Activated CD4-positive, alpha-beta T cell treated with anti-CD3 and anti-CD28 coated beads, Interleukin-2, amount 10 ng/mL, durations not matched to agents 7 days and 5 days (primary cell): ENCODE data around the gene TOR4A. TPM values are rescaled to one million over a fixed set of nuclear protein-coding genes. Genes with fewer than 3 reads are reported as not detected.
"Not testable (repeated sequence)": the region's sequence is repeated elsewhere in the genome, so short reads cannot be mapped to it uniquely, and the experiment has no call there.

ENCODE experiments used
- CTCF ChIA-PET: fragments of 350-600 bp; sonication (Branson Sonifier 250); formaldehyde crosslinking; loops from one replicate; lab custom pipeline; 2021; ENCODE audit warnings: antibody characterized with exemption; lab: Charles Lee
- POLR2A ChIA-PET: fragments of 350-600 bp; sonication (Branson Sonifier 250); formaldehyde crosslinking; loops from one replicate; lab custom pipeline; 2021; ENCODE audit warnings: antibody characterized with exemption; lab: Charles Lee
- DNase-seq: peaks from one replicate; pipeline ENCODE4 v3.0.0-alpha.2; 2020
- H3K27ac Mint-ChIP-seq: one replicate; pipeline ENCODE4 v1.8.0; 2021; ENCODE audit warnings: mild to moderate bottlenecking, moderate library complexity, mixed read lengths
- H3K27me3 Mint-ChIP-seq: one replicate; pipeline ENCODE4 v1.8.0; 2021; ENCODE audit warnings: mixed read lengths
- H3K36me3 Mint-ChIP-seq: one replicate; pipeline ENCODE4 v1.8.0; 2021; ENCODE audit warnings: low read depth, mixed read lengths
- H3K4me1 Mint-ChIP-seq: one replicate; pipeline ENCODE4 v1.8.0; 2021; ENCODE audit warnings: mixed read lengths
- H3K4me3 Mint-ChIP-seq: one replicate; pipeline ENCODE4 v1.8.0; 2021; ENCODE audit warnings: mild to moderate bottlenecking, moderate library complexity, mixed read lengths
- H3K9me3 Mint-ChIP-seq: one replicate; pipeline ENCODE4 v1.8.0; 2021; ENCODE audit warnings: mixed read lengths
- total RNA-seq, 2 experiments: library from RNA; stranded (reverse); gene quantifications; one replicate each; pipeline ENCODE4 v1.2.3, GENCODE V29; 2021

TOR4A gene
- total RNA-seq, 2 experiments from 2014 or later, result 6.0 to 7.1 TPM

DNA sequence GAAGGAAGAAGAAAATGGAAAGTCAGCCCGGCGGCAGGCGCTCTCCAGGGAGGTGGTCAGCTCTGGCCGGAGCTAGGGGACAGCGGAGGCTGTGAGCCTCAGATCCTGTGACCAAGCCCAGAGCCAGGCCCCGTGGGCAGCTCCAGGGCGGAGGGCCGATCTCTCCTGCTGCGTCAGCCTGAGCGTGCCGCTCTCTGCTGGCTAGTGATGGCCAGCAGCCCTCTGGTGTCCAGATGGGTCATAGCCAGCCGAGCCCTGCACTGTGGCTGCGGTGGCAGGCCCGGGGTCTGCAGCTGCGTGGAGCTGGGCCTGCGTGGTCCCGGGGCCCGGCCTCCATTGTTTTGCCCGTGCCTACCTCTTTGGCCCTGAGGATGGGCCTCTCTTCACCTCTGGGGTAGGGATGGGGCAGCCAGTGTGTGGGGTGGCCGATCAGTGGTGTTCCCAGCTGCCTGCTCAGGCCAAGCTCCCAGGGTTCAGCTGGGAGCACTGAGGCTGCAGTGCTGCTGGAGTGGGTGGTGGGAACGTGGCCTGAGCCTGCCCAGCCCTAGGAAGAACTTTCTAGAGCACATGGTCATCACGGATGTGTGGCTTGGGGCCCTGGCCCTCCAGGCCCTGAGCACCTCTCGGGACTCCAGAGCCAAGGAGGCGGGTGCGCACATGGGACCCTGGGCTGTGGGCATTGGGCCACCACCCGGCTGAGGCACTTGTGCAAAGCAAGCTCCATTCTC lies 41.6 kb downstream of the TOR4A start:
- H3K9me3 Mint-ChIP-seq, result no peaks in the 10 kb centered on the region
- ChIA-PET POLR2A (no interaction called here), CTCF (interaction anchor here (1.2 kb wide), 1 partner anchor 17 kb away, joined by 4 read pairs; the partner anchor contains the start of gene NRARP)
- H3K27me3 Mint-ChIP-seq, result peaks cover 3% of the 10 kb centered on the region
- no peak overlapping the region for H3K4me3 Mint-ChIP-seq
- peaks cover 8% of the 10 kb centered on the region for H3K4me1 Mint-ChIP-seq
- H3K36me3 Mint-ChIP-seq, result no peaks in the 10 kb centered on the region
- no peak for DNase-seq
- no peak overlapping the region for H3K27ac Mint-ChIP-seq

DNA sequence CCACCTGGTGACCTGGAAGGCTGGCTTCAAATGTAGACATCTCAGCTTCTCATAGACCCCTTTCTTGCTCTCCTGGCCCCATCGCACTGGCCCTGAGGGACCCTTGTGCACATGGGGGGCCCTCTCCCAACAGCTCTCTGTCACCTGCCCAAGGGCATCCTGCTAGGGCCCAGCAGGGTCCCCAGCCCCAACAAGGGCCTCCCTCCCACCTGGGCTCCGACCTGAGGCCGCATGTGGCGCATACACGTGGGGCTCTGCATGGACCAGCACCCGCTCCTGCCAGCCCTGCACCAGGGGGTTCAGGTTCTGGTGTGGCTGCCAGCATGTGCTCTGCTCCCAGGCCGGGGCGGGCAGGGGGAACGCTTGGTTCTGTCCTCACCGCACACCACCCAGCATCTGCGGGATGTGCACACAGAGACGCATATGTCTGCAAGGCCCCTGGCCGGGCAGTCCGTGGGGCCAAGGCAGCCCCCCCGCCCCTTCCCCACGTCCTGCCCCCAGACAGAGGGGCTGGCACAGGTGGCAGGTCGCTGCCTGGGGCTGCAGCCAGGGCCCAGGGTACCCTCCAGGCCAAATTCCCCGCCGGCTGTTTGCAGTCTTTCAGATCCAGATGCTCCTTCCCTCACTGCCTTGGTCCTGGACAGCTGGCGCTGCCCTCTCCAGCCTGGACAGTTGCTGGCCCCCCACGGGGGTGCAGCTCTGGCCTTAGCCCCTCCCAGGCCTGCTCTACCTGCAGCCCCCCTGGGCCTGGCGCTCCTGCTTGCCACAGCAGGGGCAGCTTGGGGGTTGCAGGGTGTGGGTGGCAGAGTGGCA lies 42.4 kb downstream of the TOR4A start:
- Mint-ChIP-seq H3K4me3 (no peak overlapping the region), H3K9me3 (no peaks in the 10 kb centered on the region), H3K4me1 (peaks cover 8% of the 10 kb centered on the region), H3K27me3 (peaks cover 3% of the 10 kb centered on the region), H3K27ac (peak overlapping the region; percentile 83), H3K36me3 (no peaks in the 10 kb centered on the region)
- ChIA-PET CTCF (no interaction called here), POLR2A (no interaction called here)
- DNase-seq, result no peak

- ChIA-PET POLR2A (no interaction called here), CTCF (interaction anchor here (1.4 kb wide), 1 partner anchor 19 kb away, joined by 5 read pairs; the partner anchor contains the start of gene NRARP)
Observed at GRCh38 chr9:137320555-137321384, 43.2 kb downstream of the TOR4A start.

DNA sequence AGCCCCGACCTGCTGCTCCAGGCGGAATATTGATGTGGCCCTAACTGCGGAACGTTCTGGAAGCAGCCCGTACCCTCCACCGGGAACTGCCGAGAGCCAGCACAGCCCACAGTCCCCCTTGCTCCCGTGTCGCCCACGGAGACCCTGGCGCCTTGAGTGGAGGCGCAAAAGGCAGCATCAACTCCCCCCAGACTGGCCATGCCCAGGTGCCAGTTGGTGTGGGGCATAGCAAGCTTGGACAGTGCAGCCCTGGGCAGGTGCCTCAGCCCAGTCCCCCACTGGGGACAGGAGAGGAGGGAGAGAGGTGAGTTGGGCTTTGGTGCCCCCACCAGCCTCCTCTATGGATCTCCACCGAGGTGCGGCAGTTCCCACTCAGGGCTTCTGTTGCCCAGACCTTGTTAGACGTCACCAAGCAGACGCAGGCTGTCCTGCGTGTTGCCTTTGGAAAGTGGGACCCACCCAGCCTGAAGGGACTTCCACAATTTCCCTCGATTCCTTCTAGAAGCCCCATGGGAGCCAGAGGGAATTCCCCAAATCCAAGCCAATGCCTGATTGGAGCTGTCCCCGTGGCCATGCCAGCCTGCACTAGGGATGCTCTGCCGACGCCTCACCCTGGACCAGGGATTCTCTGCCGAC lies 44.3 kb downstream of the TOR4A start:
- H3K27me3 Mint-ChIP-seq, result peaks cover 7% of the 10 kb centered on the region
- H3K4me3 Mint-ChIP-seq, result no peak overlapping the region
- H3K4me1 Mint-ChIP-seq, result peaks cover 14% of the 10 kb centered on the region
- H3K27ac Mint-ChIP-seq, result peak overlapping the region; percentile 9
- ChIA-PET POLR2A (no interaction called here), CTCF (interaction anchor here (1.4 kb wide), 1 partner anchor 20 kb away, joined by 5 read pairs; the partner anchor contains the start of gene NRARP)
- H3K9me3 Mint-ChIP-seq, result peaks cover 2% of the 10 kb centered on the region
- DNase-seq, result no peak
- H3K36me3 Mint-ChIP-seq, result no peaks in the 10 kb centered on the region

More at GRCh38 chr9:137320555-137321384, 43.2 kb downstream of the TOR4A start:
- H3K9me3 Mint-ChIP-seq, result no peaks in the 10 kb centered on the region
- peaks cover 3% of the 10 kb centered on the region for H3K27me3 Mint-ChIP-seq
- no peak overlapping the region for H3K4me3 Mint-ChIP-seq
- H3K36me3 Mint-ChIP-seq, result no peaks in the 10 kb centered on the region
- H3K27ac Mint-ChIP-seq, result peak overlapping the region; percentile 83
- H3K4me1 Mint-ChIP-seq, result peaks cover 8% of the 10 kb centered on the region
- peak; percentile 41 for DNase-seq

- Mint-ChIP-seq H3K27ac (no peak overlapping the region), H3K36me3 (peaks cover 2% of the 10 kb centered on the region), H3K4me3 (no peak overlapping the region), H3K9me3 (peaks cover 9% of the 10 kb centered on the region), H3K27me3 (peaks cover 7% of the 10 kb centered on the region), H3K4me1 (peaks cover 15% of the 10 kb centered on the region)
- ChIA-PET CTCF (no interaction called here), POLR2A (no interaction called here)
- no peak for DNase-seq
Observed at GRCh38 chr9:137323531-137324331, 46.2 kb downstream of the TOR4A start.

- CTCF ChIA-PET, result no interaction called here
Observed at GRCh38 chr9:137325124-137325523, 47.6 kb downstream of the TOR4A start.

GRCh38 chr9:137325799-137326198 lies 48.3 kb downstream of the TOR4A start:
- H3K4me1 Mint-ChIP-seq, result peaks cover 11% of the 10 kb centered on the region
- no peak for DNase-seq
- peaks cover 16% of the 10 kb centered on the region for H3K9me3 Mint-ChIP-seq
- no peak overlapping the region for H3K4me3 Mint-ChIP-seq
- H3K36me3 Mint-ChIP-seq, result peaks cover 2% of the 10 kb centered on the region
- peak overlapping the region; percentile 11 for H3K27ac Mint-ChIP-seq
- ChIA-PET CTCF (no interaction called here), POLR2A (interaction anchor here (0.7 kb wide), 1 partner anchor 40 kb away, joined by 3 read pairs; no protein-coding TSS in a partner anchor)
- peaks cover 7% of the 10 kb centered on the region for H3K27me3 Mint-ChIP-seq

More at GRCh38 chr9:137325124-137325523, 47.6 kb downstream of the TOR4A start:
- Mint-ChIP-seq H3K27me3 (peaks cover 7% of the 10 kb centered on the region), H3K27ac (no peak overlapping the region), H3K9me3 (peaks cover 12% of the 10 kb centered on the region), H3K4me3 (no peak overlapping the region), H3K36me3 (peaks cover 2% of the 10 kb centered on the region), H3K4me1 (peaks cover 15% of the 10 kb centered on the region)
- no peak for DNase-seq
- POLR2A ChIA-PET, result interaction anchor here (0.7 kb wide), 1 partner anchor 39 kb away, joined by 3 read pairs; no protein-coding TSS in a partner anchor

- Mint-ChIP-seq H3K4me3 (peak overlapping the region; percentile 47), H3K27ac (peak overlapping the region; percentile 76), H3K4me1 (peaks cover 11% of the 10 kb centered on the region), H3K27me3 (peaks cover 7% of the 10 kb centered on the region), H3K36me3 (peaks cover 2% of the 10 kb centered on the region), H3K9me3 (peaks cover 16% of the 10 kb centered on the region)
- CTCF ChIA-PET, result no interaction called here
- no peak for DNase-seq
- POLR2A ChIA-PET, result no interaction called here
Observed at GRCh38 chr9:137326445-137327065, 49.0 kb downstream of the TOR4A start.

GRCh38 chr9:137327641-137328550 lies 50.4 kb downstream of the TOR4A start:
- H3K4me3 Mint-ChIP-seq, H3K27me3 Mint-ChIP-seq, H3K4me1 Mint-ChIP-seq, H3K36me3 Mint-ChIP-seq, CTCF ChIA-PET, DNase-seq, H3K27ac Mint-ChIP-seq, POLR2A ChIA-PET: not testable (repeated sequence)
- H3K9me3 Mint-ChIP-seq, result peaks cover 16% of the 10 kb centered on the region

DNA sequence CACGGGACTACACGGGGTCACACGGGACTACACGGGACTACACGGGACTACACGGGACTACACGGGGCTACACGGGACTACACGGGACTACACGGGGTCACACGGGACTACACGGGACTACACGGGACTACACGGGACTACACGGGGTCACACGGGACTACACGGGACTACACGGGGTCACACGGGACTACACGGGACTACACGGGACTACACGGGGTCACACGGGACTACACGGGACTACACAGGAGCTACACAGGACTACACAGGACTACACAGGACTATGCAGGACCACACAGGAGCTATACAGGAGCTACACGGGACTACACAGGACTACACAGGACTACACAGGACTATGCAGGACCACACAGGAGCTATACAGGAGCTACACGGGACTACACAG lies 52.1 kb downstream of the TOR4A start:
- H3K4me1 Mint-ChIP-seq, POLR2A ChIA-PET, H3K4me3 Mint-ChIP-seq, H3K27ac Mint-ChIP-seq, H3K27me3 Mint-ChIP-seq, DNase-seq, H3K36me3 Mint-ChIP-seq, CTCF ChIA-PET: not testable (repeated sequence)
- H3K9me3 Mint-ChIP-seq, result peaks cover 16% of the 10 kb centered on the region
